OCI-LY7 (cell line): Measurements from ENCODE around the gene PRLH. TPM values are rescaled to one million over a fixed set of nuclear protein-coding genes. Genes with fewer than 3 reads are reported as not detected.
A peak's percentile ranks its signal among the peaks of the same experiment; 100 is the strongest.

Experiments used
- BruUV-seq: library from RNA; stranded (reverse); fragments of 400-500 nt; replicated peaks from 2 replicates; lab custom pipeline; 2021; lab: Mats Ljungman, UMichigan
- CTCF ChIA-PET: fragments of 300-600 bp; sonication (Branson Sonifier 250); formaldehyde crosslinking; loops from one replicate; lab custom pipeline; 2022; ENCODE audit warnings: antibody characterized with exemption; ENCODE audit not compliant: unreplicated experiment; lab: Charles Lee
- POLR2A ChIA-PET: fragments of 300-600 bp; sonication (Branson Sonifier 250); formaldehyde crosslinking; loops from one replicate; lab custom pipeline; 2022; ENCODE audit warnings: antibody characterized with exemption; lab: Charles Lee
- DNase-seq: peaks from one replicate; pipeline ENCODE4 v3.0.0-alpha.2; 2015; ENCODE audit warnings: low spot score
- H2AFZ ChIP-seq: fragments of 200-600 bp; sonication (generic), shearing (Covaris generic); 2 replicates; pipeline ENCODE4 v1.6.1; 2014; ENCODE audit warnings: mild to moderate bottlenecking, antibody characterized with exemption, low read length, moderate library complexity
- H3K27ac ChIP-seq: fragments of 200-600 bp; sonication (generic); 2 replicates; pipeline ENCODE4 v1.5.1; 2014; ENCODE audit warnings: mixed run types, low read depth, mild to moderate bottlenecking, moderate library complexity, low read length, inconsistent platforms; ENCODE audit not compliant: poor library complexity, severe bottlenecking
- H3K36me3 ChIP-seq: fragments of 200-600 bp; sonication (generic); 2 replicates; pipeline ENCODE4 v1.6.1; 2014; ENCODE audit warnings: mild to moderate bottlenecking, antibody characterized with exemption, low read length, moderate library complexity, mixed read lengths; ENCODE audit not compliant: insufficient read depth
- H3K4me1 ChIP-seq: fragments of 200-600 bp; sonication (generic); 2 replicates; pipeline ENCODE4 v1.5.1; 2014; ENCODE audit warnings: mild to moderate bottlenecking, low read length; ENCODE audit not compliant: insufficient read depth, poor library complexity, severe bottlenecking
- H3K4me2 ChIP-seq: fragments of 200-600 bp; sonication (generic); 2 replicates; pipeline ENCODE4 v1.6.1; 2014; ENCODE audit warnings: mild to moderate bottlenecking, low read length
- H3K4me3 ChIP-seq: fragments of 200-600 bp; sonication (generic); 2 replicates; pipeline ENCODE4 v1.5.1; 2014; ENCODE audit warnings: mild to moderate bottlenecking, low read depth, low read length; ENCODE audit not compliant: poor library complexity, severe bottlenecking
- H3K79me2 ChIP-seq: fragments of 200-600 bp; sonication (generic); 2 replicates; pipeline ENCODE4 v1.6.1; 2016; ENCODE audit warnings: low read depth, mild to moderate bottlenecking, low read length, moderate library complexity, mixed read lengths; ENCODE audit not compliant: insufficient read depth
- H3K9me2 ChIP-seq: fragments of 200-600 bp; sonication (generic); 2 replicates; pipeline ENCODE4 v1.6.1; 2016; ENCODE audit warnings: mild to moderate bottlenecking, low read length, mixed read lengths; ENCODE audit not compliant: insufficient read depth
- H3K9me3 ChIP-seq: fragments of 200-600 bp; sonication (generic); 2 replicates; pipeline ENCODE4 v1.6.1; 2014; ENCODE audit warnings: mild to moderate bottlenecking, mixed run types, low read length, mixed read lengths
- H4K20me1 ChIP-seq: fragments of 200-600 bp; sonication (generic); 2 replicates; pipeline ENCODE4 v1.6.1; 2014; ENCODE audit warnings: mild to moderate bottlenecking, antibody characterized with exemption, low read length, moderate library complexity, mixed read lengths; ENCODE audit not compliant: insufficient read depth
- CTCF ChIP-seq: fragments of 200-600 bp; sonication (generic); conservative IDR thresholded peaks from 2 replicates; pipeline ENCODE4 v1.5.1; 2014; ENCODE audit warnings: mild to moderate bottlenecking, antibody characterized with exemption, low read length, moderate library complexity, mixed read lengths
- EZH2phosphoT487 ChIP-seq: fragments of 200-600 bp; sonication (generic); IDR thresholded peaks from 2 replicates; pipeline ENCODE4 v1.6.1; 2018; ENCODE audit warnings: low read depth, borderline replicate concordance, mild to moderate bottlenecking, mixed run types, antibody characterized with exemption, low read length, moderate library complexity, mixed read lengths
- intact Hi-C: fragments of 100-400 bp; cut with micrococcal nuclease; formaldehyde crosslinking; loops from one replicate; pipeline ENCODE4 v1.10.0; 2022; ENCODE audit not compliant: unreplicated experiment
- total RNA-seq, 2 experiments: library from RNA; depleted of rRNA in 1 of 2; stranded (reverse); fragments of >200 nt in 1 of 2; shearing (Covaris generic) in 1 of 2; gene quantifications; 2 replicates each; pipeline ENCODE4 v1.2.3, GENCODE V29; 2014 to 2022

PRLH gene
- total RNA-seq, 2 experiments from 2014 or later = not detected

GRCh38 chr2:237591141-237591881, 24.9 kb downstream of the PRLH start:
- ChIA-PET POLR2A (interaction anchor here (0.7 kb wide), 1 partner anchor 469 kb away, joined by 4 read pairs; no protein-coding TSS in a partner anchor), CTCF (no interaction called here)
- no peak for DNase-seq
- H2AFZ ChIP-seq = no peak overlapping the region
- H4K20me1 ChIP-seq = no peaks in the 10 kb centered on the region
- peaks cover 7% of the 10 kb centered on the region for H3K4me1 ChIP-seq
- H3K79me2 ChIP-seq = no peaks in the 10 kb centered on the region
- H3K9me3 ChIP-seq = no peaks in the 10 kb centered on the region
- peak overlapping the region; percentile 8; the same call in 1 of the 2 replicates for H3K4me2 ChIP-seq
- no TSS peak for BruUV-seq
- no peaks in the 10 kb centered on the region for H3K9me2 ChIP-seq
- TF ChIP-seq EZH2phosphoT487 = no peak
- no peak for TF ChIP-seq CTCF
- intact Hi-C loops = no loop called here
- no peak overlapping the region for H3K4me3 ChIP-seq
- no peaks in the 10 kb centered on the region for H3K36me3 ChIP-seq
- no peak overlapping the region for H3K27ac ChIP-seq

DNA sequence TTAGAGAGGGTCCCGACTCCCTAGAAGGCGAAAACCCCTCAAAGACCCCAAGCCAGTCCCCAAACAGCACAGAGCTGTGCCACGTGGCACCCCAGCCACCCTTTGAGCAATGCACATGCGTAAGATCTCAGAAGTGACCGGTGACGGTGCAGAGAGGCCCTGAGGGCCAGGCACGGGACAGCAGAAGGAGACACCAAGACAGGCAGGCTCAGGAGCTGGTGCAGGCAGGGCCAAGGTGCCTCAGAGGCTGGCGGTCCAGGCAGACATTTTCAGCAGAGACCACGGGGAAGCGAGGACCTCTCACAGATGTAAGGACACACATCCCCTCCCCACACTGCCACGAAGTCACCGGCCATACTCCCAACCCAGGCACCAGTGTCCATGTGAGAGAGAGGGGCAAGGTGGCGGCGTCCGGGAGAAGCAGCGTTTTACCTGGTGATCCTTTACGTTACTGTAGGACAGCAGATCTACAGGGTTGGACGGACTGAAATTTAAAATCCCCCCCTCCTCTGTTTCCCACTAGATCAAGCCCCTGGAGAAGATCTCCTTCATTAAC, 26.1 kb downstream of the PRLH start:
- H3K4me3 ChIP-seq = no peak overlapping the region
- CTCF ChIA-PET = interaction anchor here (0.6 kb wide), 1 partner anchor 21 kb away, joined by 3 read pairs; no protein-coding TSS in a partner anchor
- H3K4me2 ChIP-seq = no peak overlapping the region
- intact Hi-C loops = no loop called here
- no peak overlapping the region for H3K27ac ChIP-seq
- no peak for TF ChIP-seq CTCF
- peaks cover 7% of the 10 kb centered on the region for H3K4me1 ChIP-seq
- no peak overlapping the region for H2AFZ ChIP-seq
- no peaks in the 10 kb centered on the region for H4K20me1 ChIP-seq
- no peaks in the 10 kb centered on the region for H3K36me3 ChIP-seq
- H3K79me2 ChIP-seq = no peaks in the 10 kb centered on the region
- BruUV-seq = no TSS peak
- DNase-seq = no peak
- H3K9me2 ChIP-seq = no peaks in the 10 kb centered on the region
- POLR2A ChIA-PET = no interaction called here
- H3K9me3 ChIP-seq = no peaks in the 10 kb centered on the region

DNA sequence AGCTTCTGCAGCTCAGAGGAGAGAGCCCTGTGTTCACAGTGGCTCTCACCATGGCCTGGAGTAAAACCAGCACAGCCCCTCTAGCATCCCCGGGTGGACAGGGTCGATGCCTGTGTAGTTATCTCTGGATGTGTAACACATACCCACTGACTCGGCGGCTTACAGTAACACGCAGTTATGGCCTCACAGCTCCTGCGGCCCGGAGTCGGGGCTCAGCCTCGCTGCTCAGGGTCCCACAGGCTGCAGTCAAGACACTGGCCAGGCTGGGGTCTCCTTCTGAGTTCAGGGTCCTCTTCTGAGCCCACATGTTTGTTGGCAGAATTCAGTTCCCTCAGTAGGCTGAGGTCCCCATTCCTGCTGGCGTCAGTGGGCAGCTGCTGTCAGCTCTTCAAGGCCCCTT, 26.7 kb downstream of the PRLH start:
- no TSS peak for BruUV-seq

More for the DNA sequence above, 26.7 kb downstream of the PRLH start:
- H2AFZ ChIP-seq = no peak overlapping the region
- no peak for DNase-seq
- no peak overlapping the region for H3K4me3 ChIP-seq
- intact Hi-C loops = no loop called here
- no peaks in the 10 kb centered on the region for H4K20me1 ChIP-seq
- H3K9me3 ChIP-seq = no peaks in the 10 kb centered on the region
- TF ChIP-seq EZH2phosphoT487 (no peak), CTCF (no peak)
- ChIA-PET CTCF (no interaction called here), POLR2A (no interaction called here)
- no peak overlapping the region for H3K27ac ChIP-seq
- no peaks in the 10 kb centered on the region for H3K9me2 ChIP-seq
- H3K4me1 ChIP-seq = peaks cover 7% of the 10 kb centered on the region
- no peak overlapping the region for H3K4me2 ChIP-seq
- no peaks in the 10 kb centered on the region for H3K36me3 ChIP-seq
- H3K79me2 ChIP-seq = no peaks in the 10 kb centered on the region
